ENCODE measurements around the gene PPFIBP2.

The PPFIBP2 gene

DNA sequence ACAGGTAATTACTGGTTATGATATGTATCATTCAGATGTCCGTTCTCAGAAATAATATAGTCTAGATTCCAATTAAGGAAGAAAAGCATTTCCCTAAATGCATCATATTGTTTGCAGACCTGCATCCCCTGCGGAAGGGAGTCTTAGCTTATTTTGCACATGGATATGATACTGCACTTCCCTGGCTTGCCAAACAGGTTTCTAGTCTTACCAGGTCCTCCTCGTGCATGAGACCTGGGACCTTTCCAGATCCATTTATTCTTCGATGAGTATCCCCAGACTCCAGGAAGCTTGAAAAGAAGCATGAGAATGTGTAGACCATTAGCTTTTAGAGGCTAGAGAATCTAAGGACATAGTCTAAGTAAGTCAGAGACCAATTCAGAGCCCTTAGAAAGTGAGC, 128.9 kb downstream of the PPFIBP2 start:
- DNase-seq (ENCODE audit: low read depth), result no peak
- TF ChIP-seq, protein P1, sequence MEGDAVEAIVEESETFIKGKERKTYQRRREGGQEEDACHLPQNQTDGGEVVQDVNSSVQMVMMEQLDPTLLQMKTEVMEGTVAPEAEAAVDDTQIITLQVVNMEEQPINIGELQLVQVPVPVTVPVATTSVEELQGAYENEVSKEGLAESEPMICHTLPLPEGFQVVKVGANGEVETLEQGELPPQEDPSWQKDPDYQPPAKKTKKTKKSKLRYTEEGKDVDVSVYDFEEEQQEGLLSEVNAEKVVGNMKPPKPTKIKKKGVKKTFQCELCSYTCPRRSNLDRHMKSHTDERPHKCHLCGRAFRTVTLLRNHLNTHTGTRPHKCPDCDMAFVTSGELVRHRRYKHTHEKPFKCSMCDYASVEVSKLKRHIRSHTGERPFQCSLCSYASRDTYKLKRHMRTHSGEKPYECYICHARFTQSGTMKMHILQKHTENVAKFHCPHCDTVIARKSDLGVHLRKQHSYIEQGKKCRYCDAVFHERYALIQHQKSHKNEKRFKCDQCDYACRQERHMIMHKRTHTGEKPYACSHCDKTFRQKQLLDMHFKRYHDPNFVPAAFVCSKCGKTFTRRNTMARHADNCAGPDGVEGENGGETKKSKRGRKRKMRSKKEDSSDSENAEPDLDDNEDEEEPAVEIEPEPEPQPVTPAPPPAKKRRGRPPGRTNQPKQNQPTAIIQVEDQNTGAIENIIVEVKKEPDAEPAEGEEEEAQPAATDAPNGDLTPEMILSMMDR (IDR thresholded peaks at IDR 0.05; ENCODE audit: low read length, missing control alignments), result no peak
- H3K4me3 ChIP-seq (replicated peaks; ENCODE audit: low read depth, low read length), result no peak overlapping the region

DNA sequence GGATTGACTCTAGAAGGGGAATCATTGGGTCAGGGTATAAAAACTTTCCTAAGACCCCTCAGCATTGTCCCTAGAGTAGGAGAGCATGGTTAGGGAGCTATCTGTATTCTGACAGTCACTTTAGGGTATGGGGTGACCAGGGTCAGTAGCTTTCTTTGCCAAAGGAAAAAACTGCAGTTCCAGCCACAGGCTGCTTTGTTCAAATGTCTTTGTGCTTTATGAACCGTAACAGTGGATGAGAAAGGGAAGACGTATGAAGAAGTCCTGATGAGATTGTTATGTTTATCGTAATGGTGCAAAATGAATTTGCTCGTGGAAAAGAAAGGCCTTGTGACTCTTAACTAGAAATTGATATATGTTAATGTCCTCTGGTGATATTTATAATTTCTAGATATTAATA, 129.5 kb downstream of the PPFIBP2 start:
- TF ChIP-seq, protein P1 (IDR thresholded peaks at IDR 0.05; ENCODE audit: low read length, missing control alignments), result no peak
- no peak for DNase-seq (ENCODE audit: low read depth)
- H3K4me3 ChIP-seq (replicated peaks; ENCODE audit: low read depth, low read length), result no peak overlapping the region

DNA sequence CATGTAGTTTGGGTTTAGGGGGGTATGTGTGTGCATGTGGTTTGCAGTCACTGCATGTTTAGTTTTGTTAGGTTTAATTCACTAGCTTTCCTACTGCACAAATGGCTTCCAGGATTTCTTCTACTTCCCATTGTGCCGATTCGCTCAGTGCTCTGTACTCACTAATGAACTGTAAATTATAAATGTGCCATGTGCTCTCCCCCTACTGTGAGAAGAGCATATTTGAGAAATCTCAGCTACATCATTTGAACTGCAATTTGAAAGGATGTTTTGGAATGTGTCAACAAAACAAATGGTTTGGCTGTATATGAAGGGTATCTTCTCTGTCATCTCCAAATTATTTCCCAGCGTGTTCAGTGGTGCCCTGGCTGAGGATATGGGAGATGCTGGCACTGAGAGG, 131.4 kb downstream of the PPFIBP2 start:
- TF ChIP-seq, protein P1 (IDR thresholded peaks at IDR 0.05; ENCODE audit: low read length, missing control alignments), result no peak
- DNase-seq (ENCODE audit: low read depth), result no peak
- H3K4me3 ChIP-seq (replicated peaks; ENCODE audit: low read depth, low read length), result no peak overlapping the region

DNA sequence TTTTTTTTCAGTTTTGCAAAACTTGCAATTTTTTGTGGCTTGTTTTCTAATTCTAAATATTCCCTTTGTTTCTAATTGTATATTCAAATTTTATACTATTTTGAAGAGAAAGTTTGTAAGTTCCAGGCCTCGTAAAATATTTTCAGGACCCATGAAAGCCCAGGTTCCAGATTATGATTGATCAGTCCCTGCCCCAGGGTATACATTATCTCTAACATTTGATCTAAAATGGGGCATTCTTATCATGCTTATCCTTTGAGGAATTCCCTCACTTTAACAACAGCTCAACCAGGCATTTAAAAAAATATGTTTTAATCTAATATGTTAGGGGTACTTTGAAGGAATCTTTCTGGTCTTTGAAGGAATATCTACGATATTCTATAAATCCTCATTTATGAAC, 133.1 kb downstream of the PPFIBP2 start:
- TF ChIP-seq, protein P1 (IDR thresholded peaks at IDR 0.05; ENCODE audit: low read length, missing control alignments), result no peak
- H3K4me3 ChIP-seq (replicated peaks; ENCODE audit: low read depth, low read length), result no peak overlapping the region
- DNase-seq (ENCODE audit: low read depth), result no peak

DNA sequence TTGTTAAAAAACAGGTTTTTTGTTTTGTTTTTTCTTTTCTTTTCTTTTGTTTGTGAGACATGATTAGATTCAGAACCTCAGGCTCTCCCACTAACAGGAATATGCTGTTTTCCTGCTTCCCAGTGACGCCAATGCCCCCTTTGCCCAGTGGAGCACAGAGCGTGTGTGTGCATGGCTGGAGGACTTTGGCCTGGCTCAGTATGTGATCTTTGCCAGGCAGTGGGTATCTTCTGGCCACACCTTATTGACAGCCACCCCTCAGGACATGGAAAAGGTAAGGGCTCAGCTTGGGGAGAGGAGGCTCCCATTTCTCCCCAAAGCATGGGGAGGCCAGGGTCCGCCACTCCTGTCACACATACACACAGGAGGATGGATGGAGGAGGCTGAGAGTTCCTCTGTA, 134.5 kb downstream of the PPFIBP2 start:
- TF ChIP-seq, protein P1 (IDR thresholded peaks at IDR 0.05; ENCODE audit: low read length, missing control alignments), result no peak
- no peak overlapping the region for H3K4me3 ChIP-seq (replicated peaks; ENCODE audit: low read depth, low read length)
- no peak for DNase-seq (ENCODE audit: low read depth)

DNA sequence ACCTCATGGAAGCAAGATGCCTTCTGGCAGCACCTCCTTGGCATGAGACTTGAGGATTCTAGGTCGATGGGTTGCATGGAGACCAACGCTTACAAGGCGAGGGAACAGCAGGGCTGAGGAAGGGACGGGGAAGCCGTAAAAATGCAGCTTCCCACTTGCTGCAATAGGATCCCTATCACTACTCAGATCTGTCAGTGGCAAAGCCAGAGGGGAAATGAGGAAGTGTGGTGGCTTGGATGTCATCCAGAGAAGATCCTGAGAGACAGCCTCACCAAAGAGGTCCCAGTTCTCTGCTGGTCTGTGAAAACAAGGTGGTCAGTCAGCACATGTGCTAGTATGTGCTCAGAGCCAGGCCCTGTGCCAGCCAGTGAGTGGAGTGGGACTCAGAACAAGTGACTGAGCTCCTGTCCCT, 137.3 kb downstream of the PPFIBP2 start:
- H3K4me3 ChIP-seq (replicated peaks; ENCODE audit: low read depth, low read length), result no peak overlapping the region
- TF ChIP-seq, protein P1 (IDR thresholded peaks at IDR 0.05; ENCODE audit: low read length, missing control alignments), result no peak
- DNase-seq (ENCODE audit: low read depth), result no peak

DNA sequence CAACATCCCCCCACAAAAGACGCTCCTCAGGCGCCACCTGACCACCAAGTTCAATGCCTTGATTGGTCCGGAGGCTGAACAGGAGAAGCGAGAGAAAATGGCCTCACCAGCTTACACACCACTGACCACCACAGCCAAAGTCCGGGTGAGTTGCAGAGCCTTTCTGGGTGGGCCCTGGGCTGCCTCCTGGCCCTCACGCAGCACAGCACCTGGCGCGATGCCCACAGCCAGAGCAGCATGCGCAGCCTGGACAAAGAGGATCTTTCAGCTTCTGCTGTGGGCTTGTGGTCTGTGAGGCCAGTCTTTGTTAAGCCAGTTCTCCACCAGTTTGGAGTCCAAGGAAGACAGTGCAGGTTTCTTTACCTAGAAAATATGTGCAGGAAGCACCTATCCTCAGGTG, 137.9 kb downstream of the PPFIBP2 start:
- DNase-seq (ENCODE audit: low read depth), result no peak
- no peak overlapping the region for H3K4me3 ChIP-seq (replicated peaks; ENCODE audit: low read depth, low read length)
- TF ChIP-seq, protein P1 (IDR thresholded peaks at IDR 0.05; ENCODE audit: low read length, missing control alignments), result no peak

Measured in fibroblast of pulmonary artery (primary cell).